Upper lobe of left lung (tissue), 4 donors: ENCODE measurements around the gene BIRC6.
"Not testable (repeated sequence)": the region's sequence is repeated elsewhere in the genome, so short reads cannot be mapped to it uniquely, and the experiment has no call there.

Source experiments
- CTCF ChIP-seq, 6 experiments: fragments of 450-650 bp in 4 of 6; fragments of 200-600 bp in 2 of 6; sonication (generic) in 2 of 6; IDR thresholded peaks; one replicate each; pipeline ENCODE4 v1.5.1; 2016 to 2019; ENCODE audit warnings: antibody characterized with exemption in 6 of 6
- POLR2A ChIP-seq, 4 donors: fragments of 450-650 bp; IDR thresholded peaks; one replicate each; pipeline ENCODE4 v1.5.1; 2016 to 2017; ENCODE audit warnings: antibody characterized with exemption in 4 of 4, mild to moderate bottlenecking in 2 of 4
- POLR2AphosphoS5 ChIP-seq, 2 donors: sonication (generic); formaldehyde crosslinking; IDR thresholded peaks; one replicate each; pipeline ENCODE4 v1.5.1; 2017; ENCODE audit warnings: antibody characterized with exemption in 2 of 2

GRCh38 chr2:32329180-32329980, 27.4 kb upstream of the BIRC6 start:
- not testable (repeated sequence) for TF ChIP-seq POLR2A, POLR2AphosphoS5, CTCF (IDR thresholded peaks at IDR 0.05)
